Lower leg skin (tissue), 3 donors: ENCODE measurements around the gene SAMHD1.
"Not testable (repeated sequence)": the region's sequence is repeated elsewhere in the genome, so short reads cannot be mapped to it uniquely, and the experiment has no call there.

ENCODE experiments used
- CTCF ChIP-seq, 3 donors: fragments of 450-650 bp; IDR thresholded peaks; one replicate each; pipeline ENCODE4 v1.5.1; 2016; ENCODE audit warnings: antibody characterized with exemption in 3 of 3, mild to moderate bottlenecking in 3 of 3, moderate library complexity in 2 of 3
- POLR2A ChIP-seq, 2 donors: fragments of 450-650 bp; IDR thresholded peaks; one replicate each; pipeline ENCODE4 v1.6.1; 2016 to 2017; ENCODE audit warnings: antibody characterized with exemption in 2 of 2, mild to moderate bottlenecking in 1 of 2, moderate library complexity in 1 of 2

- not testable (repeated sequence) for TF ChIP-seq CTCF, POLR2A (IDR thresholded peaks at IDR 0.05)
These were observed 76.4 kb downstream of the SAMHD1 start for GRCh38 chr20:36875093-36875492.
